Measurements from ENCODE around the gene UNKL. TPM values are rescaled to one million over a fixed set of nuclear protein-coding genes. Genes with fewer than 3 reads are reported as not detected.

UNKL gene
- total and polyA plus RNA-seq, 2 of the 8 experiments (the other 6 are each of a cell fraction or from before 2014, with no cell fraction given): 25.1 to 31.8 TPM

- ChIA-PET POLR2A (ENCODE audit: partially characterized antibody) (interaction anchor here (1.3 to 6.5 kb wide), 2 partner anchors 11 to 35 kb away, joined by 3 to 106 read pairs; partner anchors contain the start of gene UBE2I), CTCF (ENCODE audit: partially characterized antibody) (interaction anchor here (1.5 to 2.1 kb wide), 2 partner anchors 13 to 105 kb away, joined by 4 to 5 read pairs; partner anchors contain the start of gene PERCC1)
- FAIRE-seq (no peak), DNase-seq (ENCODE audit: low read depth in 1 of 2, low spot score in 2 of 2) (no peak)
- Histone ChIP-seq H3K36me3 (ENCODE audit: control insufficient read depth in 2 of 4, insufficient read depth in 4 of 4, low read length in 3 of 4) (peaks cover 15 to 34% (median 24%) of the 10 kb centered on the region in 4 experiments), H3K14ac (ENCODE audit: insufficient read length) (no peak overlapping the region), H3K79me1 (ENCODE audit: low read depth, low read length) (no peaks in the 10 kb centered on the region; the same call in 1 of the 2 replicates), H4K91ac (replicated peaks; ENCODE audit: insufficient read length, low read length) (no peak overlapping the region), H4K20me1 (replicated peaks in 1 of 2; ENCODE audit: control insufficient read depth in 1 of 2, insufficient read depth in 2 of 2, low read length in 2 of 2) (peaks cover 8 to 12% of the 10 kb centered on the region in 2 experiments), H3K27me3 (replicated peaks in 1 of 4; ENCODE audit: control insufficient read depth in 3 of 4, extremely low read depth in 1 of 4, insufficient read depth in 3 of 4, low read length in 3 of 4) (no peaks in the 10 kb centered on the region), H3K4me1 (replicated peaks in 1 of 4; ENCODE audit: control insufficient read depth in 3 of 4, insufficient read depth in 4 of 4, low read length in 3 of 4) (no peaks in the 10 kb centered on the region; a peak in 2 of 7 replicates), H3K4me3 (ENCODE audit: extremely low read depth in 1 of 4, insufficient read depth in 2 of 4, low read depth in 3 of 4, low read length in 4 of 4) (no peak overlapping the region), H3K23me2 (ENCODE audit: low read depth, low read length) (no peaks in the 10 kb centered on the region), H3K9me3 (ENCODE audit: insufficient read depth in 2 of 2, low read depth in 1 of 2, low read length in 1 of 2) (peaks cover 2 to 5% of the 10 kb centered on the region in 2 experiments; a peak in 2 of 4 replicates), H2BK20ac (ENCODE audit: low read length) (no peak overlapping the region), H2BK12ac (ENCODE audit: low read depth, low read length) (no peak overlapping the region), H3K56ac (replicated peaks; ENCODE audit: insufficient read length, low read depth, low read length) (no peak overlapping the region), H2BK120ac (replicated peaks; ENCODE audit: low read depth, low read length) (no peak overlapping the region), H2BK5ac (ENCODE audit: low read depth, low read length) (no peak overlapping the region), H2AFZ (ENCODE audit: low read length) (no peak overlapping the region), H3K4me2 (ENCODE audit: insufficient read depth in 1 of 2, low read depth in 2 of 2, low read length in 2 of 2) (no peak overlapping the region), H3K18ac (ENCODE audit: extremely low read depth, low read length) (no peak overlapping the region), H3K4ac (replicated peaks; ENCODE audit: insufficient read length, low read depth, low read length) (no peak overlapping the region), H2AK5ac (ENCODE audit: low read depth, low read length) (no peak overlapping the region), H2BK15ac (ENCODE audit: low read length) (no peak overlapping the region), H4K5ac (ENCODE audit: insufficient read length, low read depth, low read length) (no peak overlapping the region), H4K8ac (ENCODE audit: extremely low read depth, insufficient read depth, low read length) (no peak overlapping the region; the same call in 1 of the 2 replicates), H3K27ac (ENCODE audit: low read depth, low read length) (0 out of 2 replicates have a peak overlapping the region, but pooled peaks have one; percentile 5), H3K9ac (replicated peaks in 1 of 4; ENCODE audit: extremely low read depth in 1 of 4, low read depth in 3 of 4, low read length in 3 of 4) (no peak overlapping the region), H3K23ac (ENCODE audit: insufficient read length) (no peak overlapping the region), H3K79me2 (ENCODE audit: control insufficient read depth in 1 of 2, insufficient read depth in 2 of 2, low read length in 2 of 2) (no peaks in the 10 kb centered on the region; a peak in 1 of 4 replicates)
- WGBS, 2 experiments (ENCODE audit: extremely low coverage in 1 of 2, insufficient coverage in 1 of 2, insufficient read length in 1 of 2, insufficient replicate concordance in 2 of 2, low coverage in 1 of 2, low lambda C conversion rate in 2 of 2, missing lambda C conversion rate in 1 of 2): 92% methylated on average over 15 of the region's 15 CpGs; no CpG with 5 or more reads in 1 of the 2 experiments
- TF ChIP-seq CEBPB (IDR thresholded peaks at IDR 0.05; ENCODE audit: low read depth, low read length) (no peak), USF2 (IDR thresholded peaks at IDR 0.05; ENCODE audit: low read length) (no peak), NANOG (IDR thresholded peaks at IDR 0.05; ENCODE audit: insufficient read depth, low read depth, low read length, poor library complexity, severe bottlenecking) (no peak), ATF3 (IDR thresholded peaks at IDR 0.05; ENCODE audit: insufficient read depth, low read depth, low read length) (no peak), MAX (IDR thresholded peaks at IDR 0.05) (no peak), ATF2 (IDR thresholded peaks at IDR 0.05; ENCODE audit: low read length) (no peak), KDM5A (IDR thresholded peaks at IDR 0.05; ENCODE audit: low read length) (no peak)
These were observed 89.2 kb downstream of the UNKL start for GRCh38 chr16:1325261-1325660.
